ENCODE measurements around the gene ASXL3.

The ASXL3 gene

GRCh38 chr18:33660696-33661310, 82.8 kb downstream of the ASXL3 start:
- no peak for DNase-seq (ENCODE audit: low read depth in 2 of 2)

DNA sequence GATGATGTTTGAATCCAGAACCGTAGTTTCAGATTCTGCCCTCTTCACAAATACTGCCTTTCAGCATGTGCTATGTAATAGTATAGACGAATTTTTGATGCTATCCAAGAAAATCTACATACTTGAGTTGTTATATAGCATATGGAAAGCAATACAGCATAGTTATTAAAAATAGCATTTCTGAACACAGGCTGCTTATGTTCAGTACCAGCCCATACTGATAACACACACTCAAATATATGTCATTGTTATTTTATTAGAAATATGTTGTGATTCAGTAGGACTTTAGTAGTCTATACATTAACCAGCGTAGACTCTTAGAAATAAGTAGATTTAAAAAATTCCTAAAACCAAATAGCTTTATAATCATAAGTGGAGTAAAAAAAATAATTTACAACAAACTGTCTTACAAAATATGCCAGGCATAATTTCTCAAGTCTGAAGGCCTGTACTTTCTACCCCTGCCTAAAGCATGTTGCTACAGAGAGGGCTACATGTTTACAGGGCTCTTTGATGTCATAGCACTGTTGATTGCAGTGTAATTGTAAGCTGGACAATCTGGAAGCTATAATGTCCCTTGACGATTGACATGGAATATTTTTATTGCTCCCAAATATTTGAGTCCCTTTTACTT, 86.3 kb downstream of the ASXL3 start:
- DNase-seq (ENCODE audit: low read depth in 2 of 2), result no peak

DNA sequence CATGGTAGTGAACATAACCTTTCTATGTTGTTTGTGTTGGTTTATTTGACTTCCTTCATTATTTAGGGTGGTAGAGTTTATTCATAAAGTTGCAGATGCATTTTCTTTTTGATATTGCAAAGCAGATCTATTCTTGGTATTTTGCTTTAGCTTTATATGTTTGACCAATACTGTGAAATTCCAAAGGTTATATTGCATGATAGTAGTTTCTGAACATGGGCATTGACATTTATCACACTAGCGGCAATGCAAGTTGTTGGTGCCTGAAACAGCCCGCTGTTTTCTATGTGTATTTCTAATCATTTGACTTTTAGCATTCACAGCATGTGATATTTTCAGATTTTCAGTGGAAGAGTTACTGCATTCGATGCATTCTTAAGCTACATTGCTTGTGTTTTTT, 87.2 kb downstream of the ASXL3 start:
- DNase-seq (ENCODE audit: low read depth in 2 of 2), result no peak

- DNase-seq (ENCODE audit: low read depth in 2 of 2), result no peak
Measured at GRCh38 chr18:33665641-33666040, 87.6 kb downstream of the ASXL3 start.

GRCh38 chr18:33666915-33667314, 88.9 kb downstream of the ASXL3 start:
- no peak for DNase-seq (ENCODE audit: low read depth in 2 of 2)

GRCh38 chr18:33669589-33669988, 91.6 kb downstream of the ASXL3 start:
- no peak for DNase-seq (ENCODE audit: low read depth in 2 of 2)

DNA sequence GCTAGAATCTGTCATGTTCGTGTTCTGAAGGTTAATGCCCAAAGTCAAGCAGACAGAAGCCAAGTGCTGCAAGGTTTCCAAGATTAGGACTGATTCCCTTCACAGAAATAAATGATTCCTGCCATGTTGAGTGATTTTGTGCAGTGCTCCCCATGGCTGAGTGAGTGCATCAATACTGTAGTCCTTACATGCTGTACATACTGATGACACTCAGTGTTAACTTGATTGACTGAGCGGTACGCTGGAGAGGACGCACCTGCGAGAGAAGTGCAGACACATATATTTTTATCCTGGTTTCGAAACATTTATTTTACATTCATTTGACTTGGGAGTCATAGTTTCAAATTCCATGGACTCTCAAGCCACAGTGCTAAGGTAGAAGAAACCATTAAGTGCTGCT, 92.0 kb downstream of the ASXL3 start:
- no peak for DNase-seq (ENCODE audit: low read depth in 2 of 2)

DNA sequence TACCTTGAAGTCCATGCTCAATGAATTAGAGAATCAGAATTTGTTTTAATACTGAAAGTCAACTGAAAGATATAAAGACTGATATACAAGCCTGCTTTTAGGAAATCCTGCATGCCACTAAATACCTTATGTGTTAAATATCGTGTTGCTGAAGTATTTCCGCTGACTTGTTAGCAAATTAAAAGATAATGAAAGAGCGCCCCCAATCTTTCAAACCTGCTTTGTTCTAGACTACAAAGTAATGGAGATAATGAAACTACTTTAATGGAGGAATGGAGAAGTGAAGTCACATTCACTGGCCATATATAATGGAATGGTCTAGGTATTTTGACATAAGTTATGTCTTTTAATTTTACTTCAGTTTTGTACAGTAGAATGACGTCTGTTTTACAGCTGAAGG, 95.7 kb downstream of the ASXL3 start:
- DNase-seq (ENCODE audit: low read depth in 2 of 2), result no peak

DNA sequence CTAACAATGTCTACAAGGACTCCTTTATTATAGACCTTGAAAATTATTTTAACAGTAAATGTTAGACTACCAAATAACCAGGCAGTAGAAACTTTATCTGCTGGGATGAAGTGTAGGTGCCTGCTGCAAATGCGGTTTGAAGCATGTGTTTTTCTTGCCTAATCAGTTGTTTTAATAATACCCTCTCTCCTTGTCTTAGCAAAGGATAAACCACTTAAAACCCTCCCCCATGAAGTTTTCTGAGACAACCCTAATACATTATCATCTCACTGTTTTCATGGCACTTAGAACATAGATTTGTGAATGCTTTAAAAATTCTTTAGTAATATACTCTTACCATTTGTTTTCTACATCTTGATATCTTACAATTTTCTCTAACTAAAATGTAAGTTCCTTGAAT, 98.6 kb downstream of the ASXL3 start:
- no peak for DNase-seq (ENCODE audit: low read depth in 2 of 2)

DNA sequence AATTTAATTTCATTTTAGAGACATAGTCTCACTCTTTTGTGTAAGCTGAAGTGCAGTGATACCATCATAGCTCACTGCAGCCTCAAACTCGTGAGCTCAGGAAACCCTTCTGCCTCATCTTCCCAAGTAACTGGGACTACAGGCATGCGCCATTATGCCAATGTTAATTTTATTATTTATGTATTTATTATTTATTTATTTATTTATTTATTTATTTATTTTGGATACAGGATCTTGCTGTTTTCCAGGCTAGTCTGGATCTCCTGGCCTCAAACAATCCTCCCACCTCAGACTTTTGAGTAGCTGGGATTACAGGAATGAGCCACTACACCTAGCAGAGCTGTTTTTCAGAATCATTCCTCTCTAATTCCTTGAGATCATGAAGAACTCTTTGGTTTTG, 99.9 kb downstream of the ASXL3 start:
- no peak for DNase-seq (ENCODE audit: low read depth in 2 of 2)

DNA sequence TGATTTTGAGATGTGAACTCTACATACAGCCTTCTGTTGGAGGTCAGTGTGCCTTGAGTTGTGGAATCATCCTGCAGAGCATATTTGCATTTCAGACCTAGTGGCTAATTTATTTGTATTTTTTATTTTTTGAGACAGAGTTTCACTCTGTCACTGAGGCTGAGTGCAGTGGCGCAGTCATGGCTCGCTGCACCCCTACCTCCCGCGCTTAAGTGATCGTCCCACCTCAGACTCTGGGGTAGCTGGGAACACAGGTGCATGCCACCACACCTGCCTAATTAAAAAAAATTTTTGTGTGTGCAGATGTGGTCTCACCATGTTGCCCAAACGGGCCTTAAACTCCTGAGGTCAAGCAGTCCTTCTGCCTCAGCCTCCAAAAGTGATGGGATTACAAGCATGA, 104.4 kb downstream of the ASXL3 start:
- DNase-seq (ENCODE audit: low read depth in 2 of 2), result no peak

DNA sequence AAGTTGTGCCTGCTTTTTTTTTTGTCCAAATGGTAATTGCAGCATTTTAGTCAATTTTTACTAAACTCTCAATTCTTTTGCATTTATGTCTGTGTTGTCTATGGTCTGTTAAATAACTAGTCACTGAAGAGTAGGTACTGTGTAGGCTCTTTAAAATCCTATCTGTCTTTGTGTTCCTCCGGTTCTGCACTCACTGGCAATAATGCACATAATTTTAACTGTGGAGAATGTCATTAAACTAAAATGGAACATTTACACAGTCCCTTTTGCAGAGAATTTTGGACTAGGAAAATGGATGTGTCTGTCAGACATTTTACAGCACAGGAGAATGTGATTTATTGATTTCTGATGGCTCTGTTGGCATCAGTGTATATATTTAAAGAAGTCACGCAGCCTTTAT, 116.6 kb downstream of the ASXL3 start:
- no peak for DNase-seq (ENCODE audit: low read depth in 2 of 2)

DNA sequence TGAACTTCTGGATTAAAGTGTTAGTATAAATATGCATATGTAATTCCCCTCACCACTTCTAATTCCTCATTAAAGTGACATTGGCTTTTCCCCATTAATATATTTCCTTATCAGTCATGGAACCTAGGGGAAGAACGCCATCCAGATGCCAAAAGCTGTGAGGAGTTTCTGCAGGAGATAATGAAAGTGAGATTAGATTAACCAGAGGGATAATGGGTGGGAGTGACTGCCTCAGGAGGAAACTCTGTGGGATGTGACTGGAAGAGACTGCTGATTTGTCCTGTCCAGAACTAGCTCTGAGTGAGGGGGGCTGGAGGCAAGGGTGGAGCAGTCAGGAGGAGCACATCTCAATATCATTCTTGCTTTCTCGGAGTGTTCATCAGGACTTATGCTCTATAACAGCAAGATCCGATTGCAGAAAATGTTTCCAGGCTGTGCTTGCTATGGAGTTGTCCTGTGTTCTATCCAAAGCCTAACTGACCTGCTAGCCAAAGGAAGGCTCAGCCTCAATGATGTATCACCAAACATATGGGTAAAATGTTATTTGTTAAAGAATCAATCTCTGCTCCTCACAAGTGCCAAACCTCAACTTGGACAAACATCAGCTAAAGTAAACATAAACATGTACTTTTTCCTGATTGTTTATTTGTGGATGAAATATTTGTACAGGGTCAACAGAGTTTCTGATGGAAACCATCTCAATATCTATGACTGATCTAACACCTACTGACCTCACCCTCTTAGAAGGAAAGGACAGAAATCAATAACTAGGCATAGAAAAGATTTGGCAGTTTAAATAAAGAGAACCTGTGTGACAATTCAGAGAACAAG, 118.5 kb downstream of the ASXL3 start:
- no peak for DNase-seq (ENCODE audit: low read depth in 2 of 2)

- DNase-seq (ENCODE audit: low read depth in 2 of 2), result no peak
Measured at GRCh38 chr18:33697498-33697897, 119.5 kb downstream of the ASXL3 start.

- no peak for DNase-seq (ENCODE audit: low read depth in 2 of 2)
Measured at GRCh38 chr18:33699372-33699771, 121.4 kb downstream of the ASXL3 start.

DNA sequence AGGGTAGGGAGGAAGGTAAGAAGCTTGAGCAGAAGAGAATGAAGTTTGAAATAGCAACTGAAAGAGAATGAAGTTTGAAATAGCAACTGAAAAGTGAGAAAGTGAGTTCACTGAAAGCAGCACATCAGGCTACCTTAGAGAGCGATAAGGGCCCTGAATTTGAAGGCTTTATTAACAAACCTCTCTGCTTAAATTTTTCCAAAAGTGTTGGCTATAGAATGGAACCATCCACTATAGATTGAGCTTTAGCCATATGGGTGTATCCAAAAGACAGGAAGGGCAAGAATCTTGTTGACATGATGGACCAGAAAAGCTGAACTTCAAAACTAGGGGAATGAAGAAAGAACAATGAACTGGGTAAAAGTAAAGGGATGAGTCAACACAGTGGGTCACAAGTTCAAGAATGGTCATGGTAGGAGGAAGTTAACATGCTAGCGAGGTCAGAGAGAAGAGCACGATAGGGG, 122.5 kb downstream of the ASXL3 start:
- DNase-seq (ENCODE audit: low read depth in 2 of 2), result no peak

- DNase-seq (ENCODE audit: low read depth in 2 of 2), result no peak
Measured at GRCh38 chr18:33702625-33703024, 124.6 kb downstream of the ASXL3 start.

- DNase-seq (ENCODE audit: low read depth in 2 of 2), result no peak
Measured at GRCh38 chr18:33706391-33706790, 128.4 kb downstream of the ASXL3 start.

GRCh38 chr18:33708876-33709275, 130.9 kb downstream of the ASXL3 start:
- DNase-seq (ENCODE audit: low read depth in 2 of 2), result no peak

- no peak for DNase-seq (ENCODE audit: low read depth in 2 of 2)
Measured at GRCh38 chr18:33710269-33710668, 132.2 kb downstream of the ASXL3 start.

- DNase-seq (ENCODE audit: low read depth in 2 of 2), result no peak
Measured at GRCh38 chr18:33711514-33711913, 133.5 kb downstream of the ASXL3 start.

- no peak for DNase-seq (ENCODE audit: low read depth in 2 of 2)
Measured at GRCh38 chr18:33712719-33713118, 134.7 kb downstream of the ASXL3 start.
